Activated CD8-positive, alpha-beta memory T cell treated with anti-CD3 and anti-CD28 coated beads, Interleukin-2, amount 50 U/mL, for 1 hour (primary cell): Measurements from ENCODE around the gene UPF1.

Experiments
- DNase-seq: peaks from one replicate; pipeline ENCODE4 v3.0.0-alpha.2; 2020; ENCODE audit errors: extremely low read depth

Gene UPF1

GRCh38 chr19:18857223-18857622 is 25.5 kb downstream of the UPF1 start:
- no peak for DNase-seq

- no peak for DNase-seq
Measured at GRCh38 chr19:18858906-18859646, 27.3 kb downstream of the UPF1 start.

- DNase-seq, result no peak
Measured at GRCh38 chr19:18859676-18860301, 28.0 kb downstream of the UPF1 start.

GRCh38 chr19:18860302-18860700 is 28.5 kb downstream of the UPF1 start:
- DNase-seq, result no peak

- DNase-seq, result no peak
Measured at GRCh38 chr19:18860725-18861124, 29.0 kb downstream of the UPF1 start.

GRCh38 chr19:18861235-18861634 is 29.5 kb downstream of the UPF1 start:
- no peak for DNase-seq

- no peak for DNase-seq
Measured at GRCh38 chr19:18861917-18862316, 30.2 kb downstream of the UPF1 start.

- no peak for DNase-seq
Measured at GRCh38 chr19:18862976-18863842, 31.4 kb downstream of the UPF1 start.

GRCh38 chr19:18863843-18864362 is 32.1 kb downstream of the UPF1 start:
- DNase-seq, result no peak

GRCh38 chr19:18865106-18865972 is 33.6 kb downstream of the UPF1 start:
- DNase-seq, result no peak

GRCh38 chr19:18865973-18866799 is 34.4 kb downstream of the UPF1 start:
- DNase-seq, result no peak

GRCh38 chr19:18866800-18867123 is 35.0 kb downstream of the UPF1 start:
- no peak for DNase-seq

- no peak for DNase-seq
Measured at GRCh38 chr19:18867199-18867598, 35.4 kb downstream of the UPF1 start.

GRCh38 chr19:18867751-18868150 is 36.0 kb downstream of the UPF1 start:
- DNase-seq, result no peak

- DNase-seq, result no peak
Measured at GRCh38 chr19:18868380-18869022, 36.7 kb downstream of the UPF1 start.

GRCh38 chr19:18869023-18869618 is 37.4 kb downstream of the UPF1 start:
- no peak for DNase-seq

GRCh38 chr19:18869781-18870530 is 38.2 kb downstream of the UPF1 start:
- no peak for DNase-seq

- DNase-seq, result no peak
Measured at GRCh38 chr19:18870531-18871172, 38.9 kb downstream of the UPF1 start.
